ENCODE measurements around the gene ANKRD40CL.
"Not testable (repeated sequence)": the region's sequence is repeated elsewhere in the genome, so short reads cannot be mapped to it uniquely, and the experiment has no call there.

Gene ANKRD40CL, protein sequence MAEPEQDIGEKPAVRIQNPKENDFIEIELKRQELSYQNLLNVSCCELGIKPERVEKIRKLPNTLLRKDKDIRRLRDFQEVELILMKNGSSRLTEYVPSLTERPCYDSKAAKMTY

DNA sequence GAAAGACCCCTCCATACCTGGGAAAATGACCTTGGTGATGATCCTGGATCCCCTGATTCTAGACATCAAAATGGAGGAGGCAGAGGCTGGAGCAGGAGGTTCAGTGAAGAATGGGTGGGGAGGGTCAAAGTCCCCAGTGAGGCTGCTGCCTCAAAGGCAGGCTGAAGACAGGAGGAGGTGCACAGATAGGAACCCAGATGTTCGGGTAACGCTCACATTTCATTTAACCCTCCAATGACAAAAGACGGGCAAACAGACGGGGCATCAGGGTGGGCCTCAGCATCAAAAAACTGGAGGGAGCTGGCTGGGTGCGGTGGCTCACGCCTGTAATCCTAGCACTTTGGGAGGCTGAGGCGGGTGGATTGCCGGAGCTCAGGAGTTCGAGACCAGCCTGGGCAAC, at the start of gene ANKRD40CL:
Gene ANKRD40CL, minus strand, starts transcription at position 73 of the 400 bp plus-strand sequence. CDS start 605 bp downstream, outside the sequence.
- DNase-seq = no peak

DNA sequence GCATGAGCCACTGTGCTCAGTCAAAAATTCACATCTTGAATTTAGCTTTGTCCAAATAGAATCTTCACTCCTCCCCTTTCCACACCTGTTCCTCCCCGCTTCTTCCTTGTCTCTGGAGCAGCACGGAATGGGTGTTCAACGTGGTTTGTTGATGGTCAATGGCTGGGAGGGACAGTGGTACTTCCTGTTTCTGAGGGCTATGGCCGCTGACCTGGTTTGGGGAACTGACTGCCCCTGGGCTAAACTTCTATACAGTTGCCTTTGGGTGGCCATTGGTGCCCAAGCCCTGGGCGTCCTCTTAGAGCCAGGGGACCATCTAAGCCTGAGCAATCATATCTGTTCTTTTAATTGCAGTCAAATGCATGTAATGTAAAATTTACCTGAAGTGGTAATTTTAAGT, 49.0 kb upstream of the ANKRD40CL start:
- no peak for DNase-seq

DNA sequence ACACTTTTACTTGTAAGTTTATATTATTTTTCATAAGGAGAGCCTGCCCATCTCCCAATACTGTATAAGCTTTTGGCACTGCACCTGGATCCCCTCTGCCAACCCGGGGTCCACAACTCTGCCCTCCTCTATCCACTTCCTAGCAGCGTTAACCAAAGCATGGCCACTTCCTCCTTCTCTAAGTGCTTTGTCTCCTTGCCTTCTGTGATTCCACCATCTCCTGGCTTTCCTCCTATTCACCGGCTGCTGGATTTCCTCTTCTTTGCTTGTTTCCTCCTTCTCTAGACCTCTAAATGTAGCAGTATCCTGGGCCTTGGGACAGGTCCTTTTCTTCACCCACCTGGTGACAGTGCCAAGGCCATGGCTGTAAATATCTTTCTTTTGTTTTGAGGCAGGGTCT, 48.1 kb upstream of the ANKRD40CL start:
- DNase-seq = no peak

DNA sequence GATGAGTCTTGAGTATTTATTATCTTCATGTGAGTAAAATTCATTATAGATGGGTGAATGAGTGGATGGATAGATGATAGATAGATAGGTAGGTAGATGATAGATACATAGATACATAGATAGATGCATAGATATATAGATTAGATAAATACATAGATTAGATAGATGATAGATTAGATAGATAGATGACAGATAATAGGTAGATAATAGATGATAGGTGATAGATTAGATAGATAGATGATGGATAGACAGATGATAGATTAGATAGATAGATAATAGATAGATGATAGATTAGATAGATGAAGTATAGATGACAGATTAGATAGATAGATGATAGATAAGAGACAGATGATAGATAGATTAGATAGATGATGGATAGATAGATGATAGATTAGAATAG, 46.3 kb upstream of the ANKRD40CL start:
- no peak for DNase-seq

DNA sequence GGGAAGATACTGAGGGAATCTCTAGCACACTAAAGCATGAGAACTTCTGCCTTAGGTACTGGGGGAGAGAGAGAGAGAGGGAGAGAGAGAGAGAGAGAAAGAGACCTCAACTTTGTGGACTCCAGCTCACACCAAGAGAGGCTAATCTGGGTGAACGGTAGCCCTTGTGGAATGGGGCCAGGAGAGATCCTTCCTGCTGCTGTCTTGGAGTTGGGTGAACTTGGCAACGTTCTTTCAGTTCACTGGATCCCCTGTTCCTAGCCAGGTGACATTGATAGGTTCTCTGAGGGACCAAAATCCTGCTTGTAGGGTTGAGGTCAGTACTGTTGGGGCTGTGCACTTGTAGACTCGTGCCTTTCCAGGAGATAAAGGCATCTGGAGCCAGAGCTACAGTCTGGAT, 41.6 kb upstream of the ANKRD40CL start:
- DNase-seq = no peak

DNA sequence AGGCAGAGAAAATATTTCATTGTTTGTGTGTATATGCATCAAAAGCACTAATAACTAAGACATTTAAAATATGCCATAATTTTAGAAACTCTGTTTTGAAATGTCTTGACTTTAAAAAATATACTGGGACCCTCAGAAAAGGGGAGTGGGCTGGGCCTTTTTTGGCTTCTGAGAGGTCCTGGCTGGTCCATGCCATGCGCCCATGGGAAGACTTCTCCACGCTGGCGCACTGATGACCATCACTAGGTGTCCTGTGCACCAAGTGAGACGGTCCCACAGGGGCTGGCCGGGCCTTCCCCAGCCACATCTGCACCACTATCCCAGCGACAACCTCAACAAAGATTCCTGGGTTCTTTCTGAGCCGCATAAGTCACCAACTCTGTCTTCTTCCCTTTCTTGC, 41.1 kb upstream of the ANKRD40CL start:
- no peak for DNase-seq

DNA sequence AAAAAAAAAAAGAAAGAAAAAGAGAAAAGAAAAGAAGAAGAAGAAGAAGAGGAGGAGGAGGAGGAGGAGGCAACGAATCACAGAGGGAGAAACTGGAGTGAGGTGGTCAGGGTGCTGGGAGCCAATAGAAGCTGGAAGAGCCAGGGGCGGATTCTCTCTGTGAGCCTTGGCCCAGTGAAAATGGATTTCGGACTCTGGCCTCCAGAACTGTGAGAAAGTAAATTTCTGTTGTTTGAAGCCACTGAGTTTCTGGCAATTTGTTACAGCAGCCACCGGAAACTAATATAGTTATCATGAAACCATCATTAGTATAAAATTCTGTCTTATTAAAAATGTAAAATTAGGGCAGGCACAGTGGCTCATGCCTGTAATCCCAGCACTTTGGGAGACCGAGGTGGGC, 40.4 kb upstream of the ANKRD40CL start:
- no peak for DNase-seq

DNA sequence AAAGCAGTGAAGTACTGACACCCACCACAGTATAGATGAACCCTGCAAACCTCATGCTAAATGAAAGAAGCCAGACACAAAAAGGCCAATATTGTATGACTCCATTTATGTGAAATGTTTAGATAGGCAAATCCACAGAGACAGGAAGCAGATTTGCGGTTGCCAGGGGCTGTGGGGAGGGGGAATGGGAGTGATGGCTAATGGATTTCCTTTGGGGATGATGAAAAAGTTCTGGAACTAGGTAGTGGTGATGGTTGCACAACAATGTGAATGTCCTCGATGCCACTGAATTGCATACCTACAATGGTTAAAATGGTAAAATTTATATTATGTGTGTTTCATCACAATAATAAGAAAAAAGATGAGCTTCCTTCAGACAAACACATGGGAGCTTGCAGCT, 39.7 kb upstream of the ANKRD40CL start:
- DNase-seq = no peak

DNA sequence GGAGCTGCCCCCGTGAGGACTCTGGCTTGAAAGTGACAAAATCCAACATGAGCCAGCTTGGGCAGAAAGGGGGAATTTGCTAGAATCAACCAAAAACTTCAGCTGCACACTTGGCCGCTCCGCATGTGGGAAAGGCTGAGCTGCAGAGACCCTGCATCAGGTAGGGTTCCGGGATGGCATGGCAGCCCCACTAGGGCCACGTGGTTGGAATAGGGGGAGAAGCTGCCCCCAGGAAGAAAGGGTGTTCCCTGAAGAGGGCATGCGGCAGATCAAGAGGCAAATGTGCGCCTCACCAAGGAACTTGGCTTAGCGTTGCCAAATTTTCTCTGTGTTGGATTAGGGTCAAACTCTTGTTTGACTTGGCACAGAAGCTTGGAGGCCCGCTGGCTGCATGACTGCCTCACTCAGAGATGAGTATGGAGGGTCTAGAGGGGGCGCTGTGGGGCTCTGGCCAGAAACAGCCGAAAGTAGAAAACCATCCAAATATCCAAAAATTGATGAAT, 38.9 kb upstream of the ANKRD40CL start:
- DNase-seq = no peak

DNA sequence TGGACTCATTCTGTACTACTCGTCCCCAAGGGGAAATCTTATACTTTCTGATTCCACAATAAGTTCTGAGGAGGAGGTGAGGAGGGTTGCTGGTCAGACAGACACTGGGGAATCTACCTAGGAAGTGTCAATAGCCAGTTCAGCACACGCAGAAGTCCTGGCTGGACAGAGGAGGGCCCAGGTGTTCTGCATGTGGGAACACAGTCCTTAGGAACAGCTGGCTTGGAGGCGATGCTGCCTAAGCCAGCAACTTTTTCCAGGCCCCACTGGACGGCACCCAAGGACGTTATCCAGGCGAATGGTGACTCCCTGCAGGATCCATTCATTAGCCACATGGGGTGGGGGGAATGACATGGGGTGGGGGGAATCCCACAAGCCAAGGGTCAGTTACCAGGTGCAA, 38.2 kb upstream of the ANKRD40CL start:
- DNase-seq = no peak

DNA sequence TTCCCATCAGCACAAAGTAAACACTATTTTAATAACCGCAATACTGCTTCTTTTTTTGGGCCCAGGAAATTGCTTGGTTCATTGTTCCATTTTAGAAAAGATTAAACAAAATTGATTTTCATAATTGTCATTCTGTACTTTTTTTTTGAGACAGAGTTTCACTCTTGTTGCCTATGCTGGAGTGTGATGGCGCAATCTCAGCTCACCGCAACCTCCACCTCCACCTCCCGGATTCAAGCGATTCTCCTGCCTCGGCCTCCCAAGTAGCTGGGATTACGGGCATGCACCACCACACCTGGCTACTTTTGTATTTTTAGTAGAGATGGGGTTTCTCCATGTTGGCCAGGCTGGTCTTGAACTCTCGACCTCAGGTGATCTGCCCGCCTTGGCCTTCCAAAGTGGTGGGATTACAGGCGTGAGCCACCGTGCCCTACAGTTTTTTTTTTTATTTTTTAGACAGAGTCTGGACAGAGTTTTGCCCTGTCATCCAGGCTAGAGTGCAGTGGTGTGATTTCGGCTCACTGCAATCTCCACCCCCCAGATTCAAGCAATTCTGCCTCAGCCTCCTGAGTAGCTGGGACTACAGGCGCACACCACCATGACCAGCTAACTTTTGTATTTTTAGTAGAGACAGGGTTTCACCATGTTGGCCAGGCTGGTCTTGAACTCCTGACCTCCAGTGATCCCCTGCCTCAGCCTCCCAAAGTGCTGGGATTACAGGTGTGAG, 37.6 kb upstream of the ANKRD40CL start:
- not testable (repeated sequence) for DNase-seq

DNA sequence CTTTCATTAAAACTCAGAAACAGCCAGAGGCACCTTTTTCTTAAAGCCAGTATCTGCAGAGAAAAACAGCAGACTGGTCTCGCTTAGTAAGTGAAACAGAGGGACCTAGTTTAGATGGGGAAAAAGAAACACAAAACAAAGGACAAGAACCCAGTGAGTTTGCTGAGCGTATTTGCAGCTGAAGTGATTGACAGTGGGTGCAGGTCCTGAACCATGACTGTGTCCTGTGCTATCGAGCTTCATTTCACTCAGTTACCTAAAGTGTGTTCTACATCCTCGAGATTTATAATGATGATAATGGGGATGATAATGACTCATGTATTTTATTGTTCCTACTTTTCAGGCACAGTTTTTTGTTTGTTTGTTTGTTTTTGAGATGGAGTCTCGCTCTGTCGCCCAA, 36.4 kb upstream of the ANKRD40CL start:
- no peak for DNase-seq

DNA sequence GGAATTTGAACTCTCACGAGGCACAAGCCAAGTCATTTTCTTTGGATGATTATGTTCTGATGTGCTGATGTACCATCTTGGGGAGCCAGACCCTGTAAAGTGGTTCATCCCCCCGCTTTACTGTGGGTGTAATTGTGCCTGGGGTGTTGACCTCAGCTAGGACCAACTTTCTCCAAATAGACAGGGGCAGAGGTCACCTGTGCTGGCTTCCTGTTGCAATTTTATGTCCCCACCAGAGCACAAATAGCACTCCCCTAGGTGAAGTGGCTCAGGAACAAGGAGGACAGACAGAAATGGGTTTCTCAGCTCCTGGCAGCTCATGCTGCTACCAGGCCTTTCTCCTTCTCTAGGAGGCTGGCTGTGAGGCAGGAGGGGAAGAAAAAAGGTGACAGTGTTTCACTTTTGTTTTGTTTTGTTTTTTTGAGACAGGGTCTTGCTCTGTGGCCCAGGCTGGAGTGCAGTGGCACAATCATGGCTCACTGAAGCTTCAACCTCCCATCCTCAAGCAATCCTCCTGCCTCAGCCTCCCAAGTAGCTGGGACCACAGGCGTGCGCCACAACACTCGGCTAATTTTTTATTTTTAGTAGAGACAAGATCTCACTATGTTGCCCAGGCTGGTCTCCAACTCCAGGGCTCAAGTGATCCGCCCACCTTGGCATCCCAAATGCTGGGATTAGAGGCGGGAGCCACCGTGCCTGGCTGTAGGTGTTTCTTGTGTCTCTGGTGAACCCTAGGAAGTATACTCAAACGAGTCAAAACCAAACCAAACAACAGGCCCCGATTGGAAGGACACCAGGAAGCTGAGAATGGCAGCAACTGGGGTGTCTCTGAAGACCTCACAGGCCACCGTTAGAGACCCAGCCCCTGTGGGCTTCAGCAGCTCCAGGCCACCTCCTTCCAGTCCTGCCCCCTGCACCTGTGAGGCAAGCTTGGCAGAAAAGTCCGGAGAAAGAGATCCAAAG, 35.6 kb upstream of the ANKRD40CL start:
- no peak for DNase-seq

DNA sequence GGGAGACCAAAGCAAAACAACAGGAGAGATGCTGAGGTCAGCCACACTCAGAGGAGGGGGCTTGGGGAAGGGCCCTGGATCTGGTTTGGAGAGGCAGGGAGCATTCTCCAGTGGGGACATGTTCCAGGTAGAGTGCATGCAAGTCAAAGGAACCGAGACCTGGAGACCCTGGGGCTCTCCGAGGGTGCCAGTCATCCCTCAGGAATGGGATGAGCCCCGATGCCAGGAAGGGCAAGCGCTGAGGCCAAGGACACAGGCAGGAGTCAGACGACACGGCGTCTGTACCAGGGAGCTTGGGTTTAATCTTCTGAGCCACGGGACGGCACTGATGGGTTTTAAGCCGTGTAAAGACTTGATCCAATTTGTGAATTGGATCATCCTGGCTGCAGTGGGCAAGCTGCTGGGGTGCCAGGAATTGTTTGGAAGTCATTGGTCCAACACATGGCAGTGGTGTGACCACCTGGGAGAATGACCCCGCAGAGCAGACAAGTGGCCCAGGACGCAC, 32.9 kb upstream of the ANKRD40CL start:
- no peak for DNase-seq

DNA sequence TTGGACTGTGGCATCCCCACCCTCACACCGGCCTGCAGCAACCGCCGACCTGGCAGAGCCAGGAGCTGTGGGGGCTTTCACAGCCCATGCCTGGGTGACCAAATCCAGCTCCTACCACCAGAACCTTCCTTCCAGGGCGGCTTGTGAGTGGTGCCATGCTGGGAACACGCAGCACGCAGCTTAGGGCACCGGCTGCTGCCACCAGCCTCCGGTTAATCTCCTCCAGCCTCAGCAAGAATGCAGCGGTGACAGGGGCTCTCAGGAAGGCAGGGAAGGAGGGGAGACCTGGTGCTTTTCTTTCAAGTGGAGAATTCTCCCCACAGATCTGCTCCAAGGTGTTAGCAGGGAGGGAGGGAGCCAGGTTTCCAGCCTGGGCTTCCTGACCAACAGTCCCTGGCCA, 32.3 kb upstream of the ANKRD40CL start:
- no peak for DNase-seq

DNA sequence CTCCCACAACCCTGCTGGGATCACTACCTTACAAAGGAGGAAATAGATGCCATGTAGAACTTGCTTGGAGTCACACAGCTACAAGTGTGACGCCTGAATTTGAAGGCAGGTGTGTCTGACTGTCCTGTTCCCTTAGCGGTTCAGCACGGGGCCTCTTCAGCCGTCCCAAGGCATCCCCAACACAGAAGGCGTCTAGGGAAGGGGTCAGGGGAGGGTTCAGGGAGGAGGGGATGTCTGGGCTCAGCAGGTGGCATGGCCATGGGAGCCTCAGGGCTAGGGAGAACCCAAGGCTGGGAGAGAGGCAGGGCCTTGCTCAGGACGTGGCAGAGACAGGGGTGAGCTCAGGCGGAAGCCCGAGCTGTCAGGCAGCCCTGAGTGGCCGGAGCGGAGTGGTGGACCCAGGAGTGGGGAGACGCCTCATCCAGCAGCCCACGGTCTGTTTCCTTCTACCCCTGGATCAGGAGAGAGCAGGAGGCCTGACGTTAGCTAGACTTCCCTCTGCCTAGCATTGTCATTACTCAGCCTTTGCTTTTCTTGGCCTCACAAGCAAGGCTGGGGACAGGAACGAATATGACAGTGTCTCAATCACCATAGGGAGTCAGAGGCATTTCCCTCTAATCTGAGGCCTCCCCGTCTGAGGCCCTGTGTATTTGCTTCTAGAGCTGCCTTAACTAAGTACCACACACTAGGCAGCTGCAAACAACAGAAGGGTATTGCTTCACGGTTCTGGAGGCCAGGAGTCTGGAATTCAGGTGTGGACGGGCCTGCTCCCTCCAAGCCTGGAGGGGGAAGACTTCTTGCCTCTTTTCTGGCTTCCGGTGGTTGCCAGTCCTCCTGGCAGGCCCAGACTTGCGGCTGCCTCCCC, 31.3 kb upstream of the ANKRD40CL start:
- no peak for DNase-seq

DNA sequence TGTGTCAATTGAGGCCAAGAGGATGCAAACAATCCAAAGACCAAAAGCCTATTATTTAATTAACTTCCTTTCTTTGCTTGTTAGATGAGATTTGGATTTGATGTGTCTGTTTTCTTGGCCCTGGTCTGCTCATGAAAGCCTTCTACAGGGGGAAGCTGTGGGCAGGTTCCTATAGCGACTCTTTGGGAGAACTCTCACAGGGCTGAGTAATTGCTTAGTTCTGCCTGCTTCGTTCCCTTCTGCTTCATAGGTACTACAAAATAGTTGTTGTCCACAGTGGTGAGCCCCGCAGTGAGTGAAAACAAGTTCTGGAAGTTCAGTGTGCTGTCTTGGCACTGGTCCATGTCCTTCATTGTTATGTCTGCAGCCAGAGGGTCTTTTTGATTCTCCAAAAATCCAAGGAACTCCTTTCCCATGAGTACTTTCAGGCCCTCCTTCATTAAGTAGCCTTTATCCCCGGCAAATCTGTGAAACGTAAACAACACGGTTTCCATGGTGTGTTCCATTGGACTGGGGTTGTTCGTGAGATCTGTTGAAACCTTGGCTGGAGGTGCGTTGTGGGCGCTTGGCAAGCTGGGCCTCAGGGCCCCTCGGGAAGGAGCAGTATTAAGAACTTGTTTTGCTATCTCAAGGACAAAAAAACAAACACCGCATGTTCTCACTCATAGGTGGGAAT, 30.0 kb upstream of the ANKRD40CL start:
- DNase-seq = peak; percentile 33

DNA sequence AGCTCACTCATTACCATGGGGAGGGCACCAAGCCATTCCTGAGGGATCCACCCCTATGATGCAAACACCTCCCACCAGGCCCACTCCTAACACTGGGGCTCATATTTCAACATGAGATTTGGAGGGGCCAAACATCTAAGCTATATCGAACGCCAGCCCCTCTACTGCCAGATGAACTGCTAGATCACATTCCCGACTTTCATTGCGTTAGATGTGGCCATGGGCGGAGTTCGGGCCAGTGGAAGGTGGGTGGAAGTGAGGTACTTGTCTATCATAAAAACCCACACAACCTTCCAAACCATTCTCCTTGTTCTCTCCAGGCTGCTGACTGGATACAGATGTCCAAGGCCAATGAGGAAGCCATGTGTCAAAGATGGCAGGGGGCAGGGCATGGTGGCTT, 27.0 kb upstream of the ANKRD40CL start:
- no peak for DNase-seq

DNA sequence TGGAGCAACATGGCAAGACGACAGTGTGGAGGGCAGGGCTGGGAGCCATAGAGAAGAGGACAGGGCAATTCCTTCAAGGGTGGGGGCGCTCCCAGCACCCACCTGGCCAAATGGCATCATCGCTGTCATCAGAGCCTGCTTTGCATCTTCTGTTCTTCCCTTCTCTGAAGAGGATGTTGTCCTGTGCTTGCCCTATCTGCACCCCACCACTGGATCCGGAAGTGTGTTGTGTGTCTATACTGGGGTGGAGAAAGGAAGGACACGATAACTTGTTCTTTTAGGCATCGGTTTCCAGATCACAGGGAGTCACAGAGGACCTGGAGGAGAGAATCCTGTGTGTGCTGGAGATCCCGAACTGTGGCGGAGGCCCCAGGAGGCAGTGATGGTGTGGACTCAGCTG, 25.7 kb upstream of the ANKRD40CL start:
- no peak for DNase-seq

DNA sequence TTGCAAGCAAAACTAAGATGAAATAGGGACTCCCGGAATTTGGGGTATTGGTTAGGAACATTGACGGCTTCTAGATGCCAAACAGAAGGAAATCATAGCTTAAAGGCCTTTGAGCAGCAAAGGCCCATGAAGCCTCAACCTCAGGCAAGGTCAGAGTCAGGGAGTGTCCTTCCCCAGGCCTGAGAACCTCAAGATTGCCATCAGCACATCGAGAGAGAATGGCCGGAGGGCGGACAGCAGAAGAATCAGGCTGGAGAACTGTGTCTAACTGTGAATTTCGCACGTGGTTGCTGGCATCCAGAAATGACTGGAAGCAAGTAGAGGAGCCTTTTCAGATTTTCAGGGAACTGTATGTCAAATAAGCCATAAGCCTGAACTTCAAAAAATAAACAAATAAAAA, 24.8 kb upstream of the ANKRD40CL start:
- no peak for DNase-seq

DNA sequence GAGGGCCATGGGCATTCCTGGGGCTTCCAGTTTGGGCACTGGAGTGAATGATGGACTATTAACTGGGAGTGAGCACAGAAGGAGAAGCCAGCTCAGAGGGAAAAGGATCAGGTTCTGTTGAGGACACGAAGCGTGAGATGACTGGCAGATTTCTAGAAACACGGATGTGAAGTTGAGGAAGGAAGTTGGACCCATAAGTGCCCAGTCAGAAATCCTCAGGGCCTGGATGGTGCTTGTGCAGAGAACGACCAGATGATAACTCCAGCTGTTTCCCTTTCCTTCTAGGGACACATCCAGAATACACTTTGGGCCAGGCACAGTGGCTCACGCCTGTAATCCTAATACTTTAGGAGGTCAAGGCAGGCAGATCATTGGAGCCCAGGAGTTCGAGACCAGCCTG, 23.3 kb upstream of the ANKRD40CL start:
- DNase-seq = no peak

DNA sequence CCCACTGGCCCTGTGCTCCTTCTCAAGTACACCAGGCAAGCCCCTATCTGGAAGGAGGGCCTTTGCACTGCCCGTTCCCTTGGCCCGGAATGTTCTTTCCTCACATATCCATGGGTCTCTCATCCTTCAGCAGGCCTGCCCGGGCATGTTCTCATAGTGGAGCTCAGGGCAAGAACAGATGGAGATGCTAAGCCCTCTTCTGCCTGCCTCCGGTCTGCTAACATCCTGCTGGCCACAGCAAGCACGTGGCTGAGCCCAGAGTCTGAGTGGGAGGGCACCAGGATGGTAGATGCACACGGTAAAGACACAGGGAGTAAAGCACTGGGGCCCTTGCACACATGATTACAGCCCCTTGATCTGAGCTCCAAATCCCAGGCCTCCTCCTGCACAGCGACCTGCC, 19.8 kb upstream of the ANKRD40CL start:
- no peak for DNase-seq

All from DMS79 (cell line).